Memory B cell (primary cell): ENCODE measurements around the gene CD101.
A peak's percentile ranks its signal among the peaks of the same experiment; 100 is the strongest.

ENCODE experiments used
- ATAC-seq: fragments of 150-1000 bp; cut with Tn5 transposase; 2 replicates; pipeline ENCODE4 v1.10.0; 2021; ENCODE audit warnings: low read depth, mild to moderate bottlenecking, moderate library complexity
- DNase-seq, 2 donors: peaks; one replicate each; pipeline ENCODE4 v3.0.0; 2022; ENCODE audit warnings: low spot score in 2 of 2
- H3K27ac Mint-ChIP-seq: one replicate; pipeline ENCODE4 v1.8.0; 2022; ENCODE audit warnings: mild to moderate bottlenecking, moderate library complexity, mixed read lengths
- H3K27me3 Mint-ChIP-seq: one replicate; pipeline ENCODE4 v1.8.0; 2022; ENCODE audit warnings: mixed read lengths
- H3K36me3 Mint-ChIP-seq: one replicate; pipeline ENCODE4 v1.8.0; 2022; ENCODE audit warnings: mild to moderate bottlenecking, mixed read lengths
- H3K4me1 Mint-ChIP-seq: one replicate; pipeline ENCODE4 v1.8.0; 2022; ENCODE audit warnings: mixed read lengths
- H3K4me3 Mint-ChIP-seq: one replicate; pipeline ENCODE4 v1.8.0; 2022; ENCODE audit warnings: mild to moderate bottlenecking, moderate library complexity, mixed read lengths
- H3K9me3 Mint-ChIP-seq: one replicate; pipeline ENCODE4 v1.8.0; 2022; ENCODE audit warnings: mixed read lengths

Gene CD101

DNA sequence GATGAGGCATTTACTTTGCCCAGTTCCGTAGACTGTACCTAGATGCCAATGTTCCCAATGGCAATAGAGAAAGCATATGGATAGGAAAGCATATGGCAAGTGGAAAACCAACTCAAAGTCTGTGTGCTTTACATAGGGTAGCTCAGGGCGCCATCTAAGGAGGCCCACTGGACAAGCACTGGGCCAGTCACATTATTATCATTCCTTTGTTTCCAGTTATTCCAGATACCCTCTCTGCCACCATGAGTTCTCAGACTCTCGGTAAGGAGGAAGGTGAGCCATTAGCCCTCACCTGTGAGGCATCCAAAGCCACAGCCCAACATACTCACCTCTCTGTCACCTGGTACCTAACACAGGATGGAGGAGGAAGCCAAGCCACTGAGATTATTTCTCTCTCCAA, 9.8 kb downstream of the CD101 start:
- H3K4me3 Mint-ChIP-seq = no peak overlapping the region
- H3K36me3 Mint-ChIP-seq = no peaks in the 10 kb centered on the region
- DNase-seq = no peak
- no peak overlapping the region for H3K27ac Mint-ChIP-seq
- H3K27me3 Mint-ChIP-seq = no peaks in the 10 kb centered on the region
- no peaks in the 10 kb centered on the region for H3K4me1 Mint-ChIP-seq
- ATAC-seq = no peak
- no peaks in the 10 kb centered on the region for H3K9me3 Mint-ChIP-seq

DNA sequence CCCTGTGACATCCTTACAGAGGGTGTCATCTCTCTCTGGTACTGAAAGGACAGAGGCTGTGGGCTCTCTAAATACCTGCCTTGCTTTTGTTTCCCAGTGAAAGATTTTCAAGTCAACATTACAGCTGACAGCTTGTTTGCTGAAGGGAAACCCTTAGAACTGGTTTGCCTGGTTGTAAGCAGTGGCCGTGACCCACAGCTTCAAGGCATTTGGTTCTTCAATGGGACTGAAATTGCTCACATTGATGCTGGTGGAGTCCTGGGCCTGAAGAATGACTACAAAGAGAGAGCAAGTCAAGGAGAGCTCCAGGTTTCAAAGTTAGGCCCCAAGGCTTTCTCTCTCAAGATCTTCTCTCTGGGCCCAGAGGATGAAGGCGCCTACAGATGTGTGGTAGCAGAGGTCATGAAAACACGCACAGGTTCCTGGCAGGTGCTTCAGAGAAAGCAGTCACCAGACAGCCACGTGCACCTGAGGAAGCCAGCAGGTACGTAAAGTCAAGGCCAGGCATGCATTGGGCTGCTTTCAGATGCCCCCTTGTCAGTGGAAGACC, 11.8 kb downstream of the CD101 start:
- H3K27ac Mint-ChIP-seq = no peak overlapping the region
- H3K4me3 Mint-ChIP-seq = no peak overlapping the region
- ATAC-seq = no peak
- no peaks in the 10 kb centered on the region for H3K36me3 Mint-ChIP-seq
- H3K27me3 Mint-ChIP-seq = no peaks in the 10 kb centered on the region
- no peak for DNase-seq
- H3K9me3 Mint-ChIP-seq = no peaks in the 10 kb centered on the region
- no peaks in the 10 kb centered on the region for H3K4me1 Mint-ChIP-seq

DNA sequence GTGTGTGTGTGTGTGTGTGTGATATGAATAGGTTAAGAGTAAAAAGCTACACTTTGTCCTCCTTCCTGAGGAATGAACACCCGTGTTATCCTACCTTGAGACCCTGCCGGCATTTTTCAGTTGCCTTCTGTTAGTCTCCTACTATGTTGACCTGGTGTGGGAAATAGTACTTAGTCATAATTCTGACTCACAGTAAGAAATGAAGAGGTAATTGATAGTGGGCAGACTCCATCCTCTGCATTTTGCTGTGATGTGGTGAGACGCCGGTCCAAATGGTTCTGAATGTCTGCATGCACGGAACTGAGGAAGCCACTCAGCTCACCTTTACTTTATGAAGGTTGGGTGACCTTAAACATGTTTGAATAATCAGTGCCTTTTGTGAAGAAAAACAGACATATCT, 12.6 kb downstream of the CD101 start:
- Mint-ChIP-seq H3K4me1 (no peaks in the 10 kb centered on the region), H3K36me3 (no peaks in the 10 kb centered on the region), H3K27me3 (no peaks in the 10 kb centered on the region), H3K4me3 (no peak overlapping the region), H3K9me3 (no peaks in the 10 kb centered on the region), H3K27ac (no peak overlapping the region)
- DNase-seq (no peak), ATAC-seq (no peak)

DNA sequence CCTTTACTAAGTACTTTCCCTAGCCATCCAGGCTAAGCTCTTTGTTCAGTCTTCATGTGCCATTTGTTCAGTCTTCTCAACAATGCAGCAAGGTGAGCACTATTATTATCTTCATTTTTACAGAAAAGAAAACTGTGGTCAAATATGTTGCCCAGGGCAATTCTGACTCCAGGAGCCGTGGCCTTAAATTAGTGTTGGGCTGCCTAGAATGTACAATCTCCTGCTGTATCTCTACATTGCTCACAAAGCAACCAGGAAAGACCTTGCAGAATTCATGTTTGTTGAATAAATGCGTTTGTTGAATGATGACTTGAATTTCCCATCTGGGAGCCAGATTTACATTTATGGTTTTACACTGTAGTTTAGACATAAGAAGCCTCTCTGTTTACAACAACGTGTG, 14.2 kb downstream of the CD101 start:
- Mint-ChIP-seq H3K27me3 (no peaks in the 10 kb centered on the region), H3K4me1 (no peaks in the 10 kb centered on the region), H3K9me3 (no peaks in the 10 kb centered on the region), H3K36me3 (no peaks in the 10 kb centered on the region), H3K27ac (no peak overlapping the region), H3K4me3 (no peak overlapping the region)
- DNase-seq (no peak), ATAC-seq (no peak)

DNA sequence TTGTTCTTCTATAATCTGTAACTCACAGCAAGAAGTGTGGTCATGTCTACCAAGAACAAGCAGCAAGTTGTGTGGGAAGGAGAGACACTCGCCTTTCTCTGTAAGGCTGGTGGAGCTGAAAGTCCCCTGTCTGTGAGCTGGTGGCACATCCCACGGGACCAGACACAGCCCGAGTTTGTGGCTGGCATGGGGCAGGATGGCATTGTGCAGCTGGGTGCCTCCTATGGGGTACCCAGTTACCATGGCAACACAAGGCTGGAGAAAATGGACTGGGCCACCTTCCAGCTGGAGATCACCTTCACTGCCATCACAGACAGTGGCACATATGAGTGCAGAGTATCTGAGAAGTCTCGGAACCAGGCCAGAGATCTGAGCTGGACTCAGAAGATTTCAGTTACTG, 15.5 kb downstream of the CD101 start:
- Mint-ChIP-seq H3K36me3 (no peaks in the 10 kb centered on the region), H3K4me3 (no peak overlapping the region), H3K4me1 (no peaks in the 10 kb centered on the region), H3K27ac (no peak overlapping the region), H3K27me3 (no peaks in the 10 kb centered on the region), H3K9me3 (no peaks in the 10 kb centered on the region)
- no peak for ATAC-seq
- no peak for DNase-seq

DNA sequence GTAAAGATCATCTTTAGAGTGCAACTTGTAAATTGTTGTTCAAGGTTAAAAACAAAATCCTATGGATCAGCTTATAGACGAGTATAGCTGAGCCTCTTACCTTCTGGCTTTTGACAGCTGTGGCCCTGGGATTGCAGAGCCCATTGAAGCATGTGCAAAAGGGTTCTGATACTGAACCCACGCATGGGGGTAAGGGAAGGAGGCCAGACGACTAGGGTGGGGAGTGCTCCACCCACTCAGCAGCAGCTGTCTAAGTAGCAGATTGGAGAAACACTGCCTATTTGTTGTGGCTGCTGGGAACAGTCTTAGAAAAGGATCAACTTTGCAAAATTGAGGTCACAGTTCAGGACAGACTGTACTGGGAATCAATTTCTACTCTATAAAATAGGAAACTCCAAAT, 16.1 kb downstream of the CD101 start:
- Mint-ChIP-seq H3K27me3 (no peaks in the 10 kb centered on the region), H3K27ac (no peak overlapping the region), H3K4me1 (no peaks in the 10 kb centered on the region), H3K36me3 (no peaks in the 10 kb centered on the region), H3K9me3 (no peaks in the 10 kb centered on the region), H3K4me3 (no peak overlapping the region)
- ATAC-seq (no peak), DNase-seq (no peak)

DNA sequence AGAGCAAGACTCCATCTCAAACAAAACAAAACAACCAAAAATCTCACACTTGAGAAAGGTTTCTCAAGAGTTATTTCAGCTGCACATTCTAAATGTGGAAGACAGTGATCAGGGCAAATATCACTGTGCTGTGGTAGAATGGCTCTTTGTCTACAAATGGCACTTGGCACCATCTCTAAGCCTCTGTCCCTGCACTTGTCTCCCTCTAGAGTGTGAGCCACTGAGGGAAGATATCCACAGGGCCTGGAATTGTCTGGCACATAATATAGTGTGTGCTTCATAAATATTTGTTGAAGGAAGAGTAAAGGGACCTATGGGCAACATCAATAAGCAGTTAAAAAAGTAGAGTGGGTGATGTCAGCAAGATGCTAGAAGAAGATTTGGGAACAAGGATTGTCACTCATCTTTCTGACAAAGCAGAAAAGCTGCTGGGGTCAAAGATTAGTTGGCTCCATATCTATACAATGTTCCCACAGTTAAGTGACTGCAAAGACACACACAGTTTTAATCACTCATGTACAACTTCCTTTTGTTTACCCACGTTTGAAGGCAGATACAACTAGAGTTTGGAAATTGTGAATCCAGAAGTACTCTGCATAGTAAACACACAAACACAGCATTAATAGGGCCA, 19.1 kb downstream of the CD101 start:
- H3K27ac Mint-ChIP-seq = no peak overlapping the region
- ATAC-seq = no peak
- no peaks in the 10 kb centered on the region for H3K4me1 Mint-ChIP-seq
- DNase-seq = no peak
- no peaks in the 10 kb centered on the region for H3K36me3 Mint-ChIP-seq
- no peak overlapping the region for H3K4me3 Mint-ChIP-seq
- H3K9me3 Mint-ChIP-seq = no peaks in the 10 kb centered on the region
- H3K27me3 Mint-ChIP-seq = no peaks in the 10 kb centered on the region

DNA sequence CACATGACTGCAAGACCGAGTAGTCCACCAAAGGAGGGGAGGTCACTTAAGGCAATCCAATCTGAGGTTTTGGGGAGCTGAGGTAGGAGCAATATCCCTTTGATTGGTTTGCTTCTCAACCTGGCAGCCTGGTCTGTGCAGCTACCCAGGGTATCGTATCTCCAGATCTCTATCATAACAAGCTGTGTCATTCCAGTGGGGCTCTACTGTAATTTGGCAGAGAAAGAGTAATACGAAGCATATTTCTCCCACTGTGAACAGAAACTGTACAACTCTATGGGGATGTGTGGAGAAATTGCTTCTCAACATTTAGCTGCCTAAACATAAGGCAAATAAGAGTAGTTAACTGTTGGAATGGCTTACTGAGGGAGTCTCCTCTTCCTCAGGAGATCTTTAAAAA, 20.6 kb downstream of the CD101 start:
- no peaks in the 10 kb centered on the region for H3K36me3 Mint-ChIP-seq
- no peak overlapping the region for H3K27ac Mint-ChIP-seq
- no peaks in the 10 kb centered on the region for H3K9me3 Mint-ChIP-seq
- H3K27me3 Mint-ChIP-seq = no peaks in the 10 kb centered on the region
- no peak for DNase-seq
- no peak for ATAC-seq
- H3K4me3 Mint-ChIP-seq = no peak overlapping the region
- H3K4me1 Mint-ChIP-seq = no peaks in the 10 kb centered on the region

DNA sequence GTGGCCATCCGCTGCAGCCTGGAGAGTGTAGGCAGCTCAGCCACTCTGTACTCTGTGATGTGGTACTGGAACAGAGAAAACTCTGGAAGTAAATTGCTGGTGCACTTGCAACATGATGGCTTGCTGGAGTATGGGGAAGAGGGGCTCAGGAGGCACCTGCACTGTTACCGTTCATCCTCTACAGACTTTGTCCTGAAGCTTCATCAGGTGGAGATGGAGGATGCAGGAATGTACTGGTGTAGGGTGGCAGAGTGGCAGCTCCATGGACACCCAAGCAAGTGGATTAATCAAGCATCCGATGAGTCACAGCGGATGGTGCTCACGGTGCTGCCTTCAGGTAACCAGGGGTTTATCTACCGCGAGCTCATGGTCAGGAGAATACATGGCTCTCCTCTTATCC, 24.0 kb downstream of the CD101 start:
- Mint-ChIP-seq H3K27ac (no peak overlapping the region), H3K9me3 (no peaks in the 10 kb centered on the region), H3K27me3 (no peaks in the 10 kb centered on the region), H3K4me3 (no peak overlapping the region), H3K36me3 (no peaks in the 10 kb centered on the region), H3K4me1 (no peaks in the 10 kb centered on the region)
- ATAC-seq (no peak), DNase-seq (no peak)

DNA sequence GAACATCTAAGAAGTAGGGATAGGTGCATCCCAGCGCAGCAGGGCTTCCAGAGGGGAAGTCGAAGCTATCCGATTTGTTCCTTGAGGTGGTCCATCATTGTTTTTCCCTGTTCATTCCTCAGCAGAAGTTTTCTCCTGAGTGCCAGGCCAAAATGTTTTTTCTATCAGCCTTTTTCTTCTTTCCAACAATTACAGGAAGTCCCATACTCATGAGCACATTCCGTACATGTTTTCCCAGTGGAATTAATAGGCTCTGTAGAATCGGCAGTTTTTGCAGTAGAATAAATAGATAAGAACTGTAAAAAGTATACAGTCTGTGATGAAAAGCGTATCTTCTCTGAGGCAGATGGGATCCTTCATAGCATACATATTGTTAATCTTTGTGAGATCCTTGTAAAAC, 24.8 kb downstream of the CD101 start:
- no peaks in the 10 kb centered on the region for H3K27me3 Mint-ChIP-seq
- H3K9me3 Mint-ChIP-seq = no peaks in the 10 kb centered on the region
- H3K4me1 Mint-ChIP-seq = no peaks in the 10 kb centered on the region
- H3K36me3 Mint-ChIP-seq = no peaks in the 10 kb centered on the region
- ATAC-seq (no peak), DNase-seq (no peak)
- H3K27ac Mint-ChIP-seq = no peak overlapping the region
- no peak overlapping the region for H3K4me3 Mint-ChIP-seq

DNA sequence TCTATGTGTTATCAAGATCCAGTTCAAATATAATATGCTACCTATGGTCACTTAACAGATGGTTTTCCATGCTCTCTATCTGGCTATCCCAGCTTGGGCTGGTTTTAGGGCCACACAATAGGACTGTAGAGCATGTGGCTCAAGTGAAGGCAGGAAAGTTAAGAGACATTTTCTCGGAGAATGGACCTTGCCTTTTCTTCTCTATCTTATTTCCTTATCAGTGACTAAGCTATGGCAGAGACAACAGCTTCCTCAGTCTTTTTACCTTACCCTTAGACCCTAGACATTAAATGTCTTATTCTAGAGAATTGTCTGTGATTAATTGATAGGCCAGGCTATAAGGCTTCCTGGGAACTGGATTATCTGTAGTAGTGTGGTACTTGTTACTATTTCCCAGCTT, 28.1 kb downstream of the CD101 start:
- H3K36me3 Mint-ChIP-seq = no peaks in the 10 kb centered on the region
- H3K9me3 Mint-ChIP-seq = no peaks in the 10 kb centered on the region
- H3K27ac Mint-ChIP-seq = no peak overlapping the region
- no peaks in the 10 kb centered on the region for H3K4me1 Mint-ChIP-seq
- ATAC-seq = no peak
- no peak overlapping the region for H3K4me3 Mint-ChIP-seq
- no peak for DNase-seq
- H3K27me3 Mint-ChIP-seq = no peaks in the 10 kb centered on the region

DNA sequence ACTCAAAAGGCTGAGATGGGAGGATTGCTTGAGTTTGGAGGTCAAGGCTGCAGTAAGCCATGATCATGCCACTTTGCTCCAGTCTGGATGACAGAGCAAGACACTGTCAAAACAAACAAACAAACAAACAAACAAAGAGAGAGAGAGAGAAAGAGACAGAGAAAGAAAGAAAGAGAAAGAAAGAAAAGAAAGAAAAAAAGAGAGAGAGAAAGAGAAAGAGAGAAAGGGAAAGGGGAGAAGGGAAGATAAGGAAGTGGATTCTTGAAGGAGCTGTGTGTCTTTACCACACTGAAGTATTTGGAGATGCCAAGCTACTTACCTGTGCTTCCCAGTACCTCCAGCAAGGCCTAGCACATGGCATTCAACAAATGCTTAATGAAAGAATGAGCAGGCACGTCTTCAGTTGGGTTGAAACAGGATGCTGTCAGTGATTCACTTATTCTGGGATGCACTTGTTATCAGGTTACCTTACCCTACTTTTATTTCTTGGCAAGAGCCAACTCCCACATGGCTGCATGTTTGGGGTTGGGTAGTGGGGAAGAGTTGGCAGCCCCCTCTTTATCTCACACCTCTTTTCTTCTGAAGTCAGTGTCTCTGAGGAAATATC, 28.8 kb downstream of the CD101 start:
- no peaks in the 10 kb centered on the region for H3K9me3 Mint-ChIP-seq
- DNase-seq (no peak), ATAC-seq (no peak)
- H3K27me3 Mint-ChIP-seq = no peaks in the 10 kb centered on the region
- no peaks in the 10 kb centered on the region for H3K4me1 Mint-ChIP-seq
- no peak overlapping the region for H3K4me3 Mint-ChIP-seq
- H3K27ac Mint-ChIP-seq = no peak overlapping the region
- no peaks in the 10 kb centered on the region for H3K36me3 Mint-ChIP-seq

DNA sequence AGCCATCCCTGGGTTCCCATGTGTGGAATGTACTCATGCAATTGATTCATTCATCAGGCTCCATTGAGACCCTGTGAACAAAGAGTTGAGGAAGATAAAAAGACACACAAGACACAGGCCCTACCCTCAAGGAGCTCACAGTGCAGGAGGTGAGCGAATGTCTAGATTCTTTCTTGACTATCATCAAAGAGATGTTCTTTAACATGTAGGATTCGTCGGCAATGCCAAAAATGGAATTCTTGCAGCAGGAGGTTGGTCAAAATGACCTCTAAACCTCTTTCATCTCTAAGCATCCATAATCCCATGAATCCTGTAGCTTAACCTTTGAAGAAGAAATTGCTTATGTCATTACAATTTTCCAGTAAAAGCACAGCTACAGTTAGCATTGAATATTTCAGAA, 30.7 kb downstream of the CD101 start:
- ATAC-seq (no peak), DNase-seq (no peak)
- Mint-ChIP-seq H3K9me3 (no peaks in the 10 kb centered on the region), H3K27me3 (no peaks in the 10 kb centered on the region), H3K36me3 (no peaks in the 10 kb centered on the region), H3K27ac (no peak overlapping the region), H3K4me3 (no peak overlapping the region), H3K4me1 (no peaks in the 10 kb centered on the region)

DNA sequence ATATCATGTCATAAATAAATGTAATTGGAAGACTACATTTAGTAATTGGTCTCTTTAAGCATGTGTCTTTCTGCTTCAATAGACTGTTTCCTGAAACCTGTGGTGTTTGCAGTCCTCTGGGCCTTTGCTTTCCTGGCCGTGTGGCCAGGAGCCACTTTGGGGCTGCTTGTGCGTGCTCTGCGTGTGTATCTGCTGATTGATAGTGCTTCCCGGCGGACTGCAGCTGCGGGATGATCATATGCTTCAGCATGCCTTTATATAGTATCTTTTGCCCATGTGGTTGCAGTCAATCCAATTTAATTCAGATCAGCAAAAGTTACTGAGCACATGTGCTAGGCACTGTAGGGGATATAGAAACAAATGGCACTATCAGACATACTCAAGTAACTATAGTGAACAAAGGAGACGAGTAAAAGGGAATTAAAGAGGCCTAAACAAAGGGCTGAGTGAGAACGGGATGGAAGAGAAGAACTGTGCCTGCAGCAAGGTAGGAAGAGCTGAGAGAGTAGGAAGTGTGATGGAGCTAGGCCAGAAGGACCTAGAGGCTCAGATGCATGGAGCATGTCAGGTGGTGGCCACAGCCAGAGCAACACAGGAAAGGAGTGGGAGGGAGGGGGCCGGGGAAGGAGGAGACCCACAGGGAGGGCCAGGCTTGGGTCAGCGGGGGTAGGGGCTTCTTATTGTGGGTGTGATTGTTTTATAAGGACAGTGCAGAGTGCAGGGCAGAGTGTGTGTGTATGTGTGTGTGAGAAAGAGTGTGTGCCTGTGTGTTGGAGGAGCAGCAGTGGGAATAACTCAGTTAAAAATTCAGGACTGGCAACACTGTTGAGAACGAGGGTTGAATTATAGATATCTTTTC, 31.4 kb downstream of the CD101 start:
- Mint-ChIP-seq H3K27me3 (no peaks in the 10 kb centered on the region), H3K4me3 (no peak overlapping the region), H3K9me3 (no peaks in the 10 kb centered on the region), H3K36me3 (no peaks in the 10 kb centered on the region), H3K27ac (peak overlapping the region; percentile 0), H3K4me1 (no peaks in the 10 kb centered on the region)
- ATAC-seq (no peak), DNase-seq (no peak)
